Brain pericyte (primary cell): ENCODE results near the gene CD79A.
"Not testable (repeated sequence)": the region's sequence is repeated elsewhere in the genome, so short reads cannot be mapped to it uniquely, and the experiment has no call there.

Experiments used
- DNase-seq: peaks from one replicate; pipeline ENCODE4 v3.0.0-alpha.2; 2012; ENCODE audit warnings: low read depth, low spot score

The CD79A gene

GRCh38 chr19:41863209-41863931 is 13.7 kb upstream of the CD79A start:
- no peak for DNase-seq

- DNase-seq, result no peak
Measured at GRCh38 chr19:41864374-41864773, 12.7 kb upstream of the CD79A start.

- no peak for DNase-seq
Measured at GRCh38 chr19:41866284-41866683, 10.8 kb upstream of the CD79A start.

DNA sequence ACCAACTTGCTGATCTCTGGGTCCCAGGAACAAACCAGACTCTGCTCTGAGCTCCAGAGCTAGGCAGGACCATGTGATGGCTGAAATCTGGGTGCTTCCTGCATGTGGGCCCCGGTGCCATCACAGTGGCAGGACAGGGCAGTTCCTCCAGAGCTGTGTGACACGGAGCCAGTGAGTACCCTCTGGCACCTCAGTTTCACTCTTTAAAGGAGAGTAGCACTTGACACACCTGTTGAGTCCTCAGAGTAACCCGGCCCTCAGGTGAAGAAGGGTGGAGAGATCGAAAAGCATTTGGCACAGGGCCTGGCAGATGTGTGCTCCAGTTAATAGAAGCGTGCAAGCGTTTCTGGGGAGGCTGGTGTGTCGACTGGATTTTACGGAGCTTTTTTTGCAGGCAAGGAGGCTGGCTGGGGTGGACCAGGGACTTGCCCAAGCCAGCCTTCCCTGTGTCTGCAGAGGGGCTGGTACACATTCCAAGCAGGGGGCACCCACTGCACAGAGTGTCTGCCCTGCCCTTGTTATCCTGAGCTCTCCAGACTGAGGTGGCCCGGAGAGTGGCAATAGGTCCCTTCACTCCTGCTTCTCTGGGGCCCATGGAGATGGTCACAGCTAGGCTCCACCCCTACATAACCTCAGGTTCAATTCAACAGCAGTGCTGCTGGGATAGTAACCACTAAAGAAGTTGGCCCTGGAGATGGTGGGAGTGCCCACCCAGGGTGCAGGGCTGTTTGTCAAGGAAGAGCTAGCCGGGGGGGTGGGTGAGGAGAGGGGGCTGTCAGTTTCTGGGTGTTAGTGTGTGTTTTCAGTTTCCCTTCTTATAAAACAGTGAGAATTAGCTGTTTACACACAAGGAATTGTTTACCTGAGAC is 8.7 kb upstream of the CD79A start:
- no peak for DNase-seq

DNA sequence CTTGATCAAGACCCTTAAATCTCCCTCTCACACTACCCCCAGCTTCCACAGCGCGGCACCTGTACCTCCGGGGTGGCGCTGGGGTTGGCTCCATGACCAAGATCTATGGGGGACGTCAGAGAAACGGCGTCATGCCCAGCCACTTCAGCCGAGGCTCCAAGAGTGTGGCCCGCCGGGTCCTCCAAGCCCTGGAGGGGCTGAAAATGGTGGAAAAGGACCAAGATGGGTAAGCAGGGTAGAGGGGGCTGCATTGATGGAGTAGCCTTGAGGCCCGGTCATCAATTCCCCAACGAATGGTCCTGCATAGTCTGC is 8.1 kb upstream of the CD79A start:
- DNase-seq, result no peak

- DNase-seq, result no peak
Measured at GRCh38 chr19:41869374-41869955, 7.6 kb upstream of the CD79A start.

DNA sequence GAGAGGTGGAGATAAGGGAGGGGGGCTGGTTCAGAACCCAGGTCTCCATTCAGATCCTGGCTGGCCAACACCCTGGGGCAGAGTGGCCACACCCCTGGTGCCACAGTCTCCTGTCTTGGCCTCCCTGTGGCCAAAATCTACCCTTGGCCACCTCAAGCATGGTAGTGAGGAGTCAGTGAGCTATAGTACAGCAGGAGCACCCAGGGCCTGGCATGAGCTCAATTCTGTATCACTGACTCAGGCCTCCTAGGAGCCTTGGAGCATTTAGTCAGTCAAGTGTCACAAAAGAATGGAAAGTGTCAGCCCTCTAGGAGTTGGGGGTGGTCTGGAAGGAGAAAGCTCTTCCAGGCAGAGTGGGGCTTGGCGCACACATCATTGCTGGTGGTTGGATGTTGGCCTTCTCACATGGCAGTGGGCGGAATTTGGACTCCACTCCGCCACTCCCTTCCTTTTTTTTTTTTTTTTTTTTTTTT is 6.6 kb upstream of the CD79A start:
- no peak for DNase-seq

GRCh38 chr19:41871573-41872383 is 5.3 kb upstream of the CD79A start:
- DNase-seq, result no peak

DNA sequence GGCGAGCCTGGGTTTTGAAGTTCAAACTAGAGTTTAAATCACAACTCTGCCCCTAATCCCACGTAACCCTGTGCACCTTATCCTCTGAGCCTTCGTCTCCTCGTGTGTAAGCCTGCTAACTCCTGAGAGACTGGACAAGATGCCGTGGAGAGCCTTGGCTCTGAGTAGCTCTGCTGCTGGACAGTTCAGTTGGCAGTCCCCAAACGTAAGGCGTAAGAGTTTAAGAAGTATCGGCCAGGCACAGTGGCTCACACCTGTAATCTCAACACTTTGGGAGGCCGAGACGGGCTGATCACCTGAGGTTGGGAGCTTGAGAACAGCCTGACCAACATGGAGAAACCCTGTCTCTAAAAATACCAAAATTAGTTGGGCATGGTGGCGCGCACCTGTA is 4.7 kb upstream of the CD79A start:
- no peak for DNase-seq

- DNase-seq, result no peak
Measured at GRCh38 chr19:41872775-41873647, 4.1 kb upstream of the CD79A start.

- DNase-seq, result not testable (repeated sequence)
Measured at GRCh38 chr19:41875973-41876372, 1.1 kb upstream of the CD79A start.

DNA sequence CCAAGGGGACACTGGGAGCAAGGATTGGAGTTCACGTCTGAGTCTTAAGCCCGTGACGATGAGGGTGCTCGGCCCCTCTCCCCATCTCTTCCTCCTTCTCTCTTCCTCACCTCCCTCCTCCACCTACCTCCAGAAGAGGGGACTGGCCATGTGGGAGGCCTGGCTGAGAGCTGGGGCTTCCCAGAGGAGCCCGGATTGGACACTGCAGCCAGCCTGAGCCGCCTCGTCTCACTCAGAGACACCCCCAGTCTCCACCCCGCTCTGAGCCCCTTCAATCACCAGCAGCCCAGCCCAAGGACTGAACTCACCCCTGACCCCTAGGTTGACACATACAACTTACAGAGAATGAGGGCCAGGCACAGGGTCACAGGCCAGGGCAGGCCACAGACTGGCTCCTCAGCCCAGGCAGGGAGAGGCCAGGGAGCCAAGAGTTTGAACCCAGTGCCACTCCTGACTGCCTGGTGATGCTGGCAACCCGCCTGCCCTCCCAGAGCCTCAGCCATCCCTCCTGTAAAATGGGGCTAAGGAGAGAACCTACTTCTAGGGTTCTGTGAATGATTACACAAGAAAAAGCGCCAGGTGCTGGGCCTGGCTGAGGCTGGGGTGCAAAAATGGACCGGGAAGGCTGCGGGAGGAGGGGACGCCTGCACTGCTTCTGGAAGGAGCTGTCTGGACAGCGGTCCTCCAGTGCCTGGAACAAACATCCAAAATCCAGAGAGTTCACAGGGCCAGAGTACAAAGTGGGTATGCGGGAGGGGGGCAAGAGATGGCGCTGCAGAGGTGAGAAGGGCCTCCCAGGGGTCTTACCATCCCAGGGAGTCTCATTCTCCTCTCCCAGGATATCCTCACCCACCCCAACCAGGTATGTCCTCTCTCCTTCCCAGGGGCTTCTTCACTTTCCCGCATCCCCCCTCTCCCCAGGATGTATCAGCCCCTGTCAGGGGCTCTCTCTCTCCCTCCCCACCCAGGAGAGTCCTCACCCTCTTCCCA is 1.1 kb downstream of the CD79A start:
- no peak for DNase-seq

DNA sequence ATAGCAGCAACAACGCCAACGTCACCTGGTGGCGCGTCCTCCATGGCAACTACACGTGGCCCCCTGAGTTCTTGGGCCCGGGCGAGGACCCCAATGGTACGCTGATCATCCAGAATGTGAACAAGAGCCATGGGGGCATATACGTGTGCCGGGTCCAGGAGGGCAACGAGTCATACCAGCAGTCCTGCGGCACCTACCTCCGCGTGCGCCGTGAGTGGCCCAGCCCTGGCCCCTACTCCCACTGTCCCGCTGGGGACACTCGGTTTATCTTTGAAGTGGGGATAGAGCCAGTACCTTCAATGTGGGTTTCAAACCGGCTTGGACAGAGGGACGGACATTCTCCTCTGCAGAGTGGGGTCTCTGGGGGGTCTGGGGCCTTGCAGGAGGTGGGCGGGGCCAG is 2.0 kb downstream of the CD79A start:
- DNase-seq, result no peak

DNA sequence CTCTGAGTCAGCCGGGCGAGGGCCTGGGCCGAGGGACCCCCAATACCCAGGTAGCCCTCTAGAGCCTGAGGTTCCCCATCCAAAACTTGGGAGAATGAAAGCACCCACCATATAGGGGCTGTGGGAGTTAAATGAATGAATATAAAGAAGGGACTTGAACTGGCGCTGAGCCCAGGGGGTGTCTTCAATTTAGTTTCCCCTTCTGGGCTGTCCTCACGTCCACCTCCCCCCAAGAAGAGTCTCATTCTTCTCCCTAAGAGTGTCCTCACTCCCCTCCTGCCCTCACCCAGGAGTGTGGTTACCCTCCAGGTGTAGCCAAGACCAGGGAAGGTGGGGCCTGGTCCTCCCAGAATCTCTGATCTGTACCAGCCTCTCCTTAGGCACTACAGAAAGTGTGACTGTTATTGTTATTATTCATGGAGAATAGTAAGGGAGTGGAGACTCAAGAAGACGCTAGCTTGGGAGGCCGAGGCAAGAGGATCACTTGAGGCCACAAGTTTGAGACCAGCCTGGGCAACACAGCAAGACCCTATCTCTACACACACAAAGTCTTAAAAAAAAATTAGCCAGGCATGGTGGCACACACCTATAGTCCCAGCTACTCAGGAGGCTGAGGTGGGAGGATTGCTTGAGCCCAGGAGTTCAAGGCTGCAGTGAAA is 2.7 kb downstream of the CD79A start:
- DNase-seq, result no peak

DNA sequence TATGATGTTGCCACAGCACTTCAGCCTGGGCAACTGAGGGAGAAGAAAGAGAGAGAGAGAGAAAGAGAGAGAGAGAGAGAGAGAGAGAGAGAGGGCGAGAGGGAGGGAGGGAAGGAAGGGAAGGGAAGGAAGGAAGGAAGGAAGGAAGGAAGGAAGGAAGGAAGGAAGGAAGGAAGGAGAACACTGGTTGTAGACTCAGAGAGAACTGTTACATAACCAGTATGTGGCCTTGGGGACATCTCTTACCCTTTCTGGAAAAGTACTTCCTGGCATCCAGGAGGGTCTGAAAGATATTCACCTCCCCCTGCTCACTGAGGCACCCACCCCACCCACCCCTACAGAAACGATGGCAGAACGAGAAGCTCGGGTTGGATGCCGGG is 3.2 kb downstream of the CD79A start:
- no peak for DNase-seq

GRCh38 chr19:41882568-41883462 is 5.7 kb downstream of the CD79A start, which contains the start of gene ARHGEF1:
Gene ARHGEF1 (plus strand): TSS chr19:41883184. CDS start chr19:41888083, 4,899 bp downstream.
- no peak for DNase-seq

- no peak for DNase-seq
Measured at GRCh38 chr19:41883463-41883820, 6.4 kb downstream of the CD79A start.
